NCI-H2171 (cell line): ENCODE data around the gene CTCF.

Experiments used
- DNase-seq: peaks from one replicate; lab custom pipeline; 2025; lab: John Stamatoyannopoulos, UW

The CTCF gene

GRCh38 chr16:67548265-67549126 is 13.8 kb upstream of the CTCF start:
- no peak for DNase-seq

- DNase-seq = no peak
These were observed 13.1 kb upstream of the CTCF start for GRCh38 chr16:67549240-67549639.

DNA sequence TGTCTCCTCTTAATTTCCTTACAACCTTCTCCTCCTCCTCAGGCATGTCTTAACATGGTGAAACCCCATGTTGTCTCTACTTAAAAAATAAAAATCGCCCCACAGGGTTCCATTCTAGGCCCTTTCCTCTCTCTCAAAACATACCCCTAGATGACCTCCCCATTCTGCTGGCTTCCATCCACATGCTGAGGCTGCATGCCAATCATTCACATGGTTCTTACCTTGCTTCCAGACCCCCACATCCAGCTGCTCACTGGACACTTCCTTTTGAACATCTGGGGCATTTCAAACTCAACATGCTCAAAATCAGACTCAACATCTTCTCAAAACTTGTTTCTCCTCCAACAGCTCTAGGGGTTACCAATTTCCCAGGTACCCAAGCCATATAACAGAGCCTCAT is 12.4 kb upstream of the CTCF start:
- no peak for DNase-seq

DNA sequence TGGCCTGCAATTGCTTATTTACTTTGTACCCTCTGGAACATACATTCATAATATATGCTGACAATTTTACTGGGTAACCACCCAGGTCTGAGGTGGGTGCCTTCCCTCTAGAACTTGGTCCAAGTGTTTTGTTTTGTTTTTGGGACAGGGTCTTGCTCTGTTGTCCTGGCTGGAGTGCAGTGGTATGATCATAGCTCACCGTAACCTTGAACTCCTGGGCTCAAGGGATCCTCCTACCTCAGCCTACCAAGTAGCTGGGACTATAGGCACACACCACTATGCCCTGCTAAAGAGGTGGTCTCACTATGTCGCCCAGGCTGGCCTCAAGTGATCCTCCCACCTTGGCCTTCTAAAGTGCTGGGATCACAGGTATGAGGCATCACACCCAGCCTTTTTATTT is 11.2 kb upstream of the CTCF start:
- DNase-seq = no peak

- peak; percentile 91 for DNase-seq
These were observed 10.4 kb upstream of the CTCF start for GRCh38 chr16:67551972-67552371.

DNA sequence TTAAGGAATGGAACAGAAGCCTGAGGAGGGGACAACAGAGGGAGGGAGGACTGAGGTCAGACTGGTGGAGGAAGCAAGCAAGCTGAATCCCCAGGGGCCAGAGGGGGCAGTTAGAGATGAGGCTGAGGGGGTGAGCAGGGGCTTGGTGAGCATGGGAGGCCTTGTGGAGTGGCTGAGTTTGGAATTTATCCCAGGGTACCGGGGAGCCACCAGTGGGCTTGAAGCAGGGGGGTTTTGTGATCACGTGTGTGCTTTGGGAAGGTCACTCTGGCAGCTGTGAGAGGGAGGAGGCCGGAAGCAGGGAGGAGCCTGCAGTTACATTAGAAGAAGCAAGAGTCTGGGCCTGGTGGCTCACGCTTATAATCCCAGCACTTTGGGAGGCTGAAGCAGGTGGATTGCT is 9.8 kb upstream of the CTCF start:
- no peak for DNase-seq

- no peak for DNase-seq
These were observed 6.5 kb upstream of the CTCF start for GRCh38 chr16:67555795-67556212.

DNA sequence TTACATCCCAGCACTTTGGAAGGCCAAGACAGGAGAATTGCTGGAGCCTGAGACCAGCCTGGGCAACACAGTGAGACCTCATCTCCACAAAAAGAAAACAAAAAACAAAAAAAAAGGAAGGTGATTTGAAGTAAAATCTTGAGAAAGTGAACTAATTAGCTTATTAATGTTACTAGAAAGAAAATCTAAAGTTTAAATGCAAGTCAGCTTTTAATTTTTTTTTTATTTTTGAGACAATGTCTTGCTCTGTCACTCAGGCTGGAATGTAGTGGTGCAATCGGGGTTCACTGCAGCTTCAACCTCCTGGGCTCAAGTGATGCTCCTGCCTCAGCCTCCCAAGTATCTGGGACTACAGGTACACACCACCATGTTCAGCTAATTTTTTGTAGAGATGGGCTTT is 3.5 kb upstream of the CTCF start:
- DNase-seq = no peak

DNA sequence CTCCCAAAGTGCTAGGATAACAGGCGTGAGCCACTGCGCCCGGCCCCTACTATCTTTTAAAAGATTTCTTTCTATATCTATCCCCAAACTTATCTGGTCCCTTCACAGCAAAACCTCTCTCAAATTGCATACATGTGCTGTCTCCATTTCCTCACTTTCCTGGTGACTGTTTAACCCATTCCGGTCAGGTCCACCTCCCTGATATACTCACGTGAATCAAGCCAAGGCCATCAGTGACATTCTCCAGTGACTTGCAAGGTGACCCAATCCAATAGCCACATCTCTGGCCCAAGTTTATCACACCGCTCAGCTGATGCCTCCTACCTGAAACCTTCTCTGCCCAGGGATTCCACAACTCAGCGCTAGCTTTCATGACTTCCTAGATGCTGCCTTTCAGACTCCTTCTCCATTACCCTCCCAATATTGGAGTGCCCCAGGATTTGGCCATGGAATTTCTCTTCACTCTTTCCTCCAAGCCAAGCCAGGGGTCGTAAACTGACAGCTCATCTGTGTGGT is 1.4 kb upstream of the CTCF start:
- DNase-seq = no peak

- no peak for DNase-seq
These were observed 864 bp upstream of the CTCF start for GRCh38 chr16:67561501-67561823.

DNA sequence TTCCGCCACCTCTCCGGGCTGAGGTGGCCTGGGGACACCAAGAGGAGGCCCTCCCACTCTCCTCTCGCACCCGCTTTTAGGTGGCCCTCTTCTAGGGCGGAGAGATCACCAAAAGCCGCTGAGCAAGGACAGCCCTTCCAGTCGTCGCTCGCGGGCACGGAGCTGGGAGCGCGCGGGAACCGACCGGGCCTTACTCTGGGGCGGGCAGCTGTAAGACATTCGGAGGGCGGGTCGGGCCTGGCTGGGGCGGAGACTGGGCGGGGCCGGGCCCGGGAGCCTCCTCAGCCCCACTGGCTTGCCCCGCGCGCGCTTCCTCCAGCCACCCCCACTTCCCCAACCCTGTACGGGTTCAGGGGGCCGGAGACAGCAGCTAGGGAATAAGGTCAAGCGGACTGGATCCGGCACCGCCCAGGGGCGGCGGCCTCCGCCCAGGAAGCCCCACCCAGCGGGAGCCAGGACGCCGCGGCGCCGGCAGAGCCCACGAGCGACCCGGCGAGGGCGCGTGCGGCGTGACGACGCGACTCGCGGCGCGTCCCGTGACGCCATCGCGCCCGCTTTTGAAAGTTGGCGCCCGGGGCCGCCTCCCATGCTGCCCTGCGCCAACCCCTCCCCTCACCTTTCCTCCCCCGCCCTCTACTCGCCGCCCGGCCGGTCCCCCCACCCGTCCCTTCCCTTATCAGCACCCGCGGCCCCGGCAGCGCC is 351 bp upstream of the CTCF start:
- peak; percentile 94 for DNase-seq

- DNase-seq = peak; percentile 39
These were observed 787 bp downstream of the CTCF start for GRCh38 chr16:67562918-67563707.

DNA sequence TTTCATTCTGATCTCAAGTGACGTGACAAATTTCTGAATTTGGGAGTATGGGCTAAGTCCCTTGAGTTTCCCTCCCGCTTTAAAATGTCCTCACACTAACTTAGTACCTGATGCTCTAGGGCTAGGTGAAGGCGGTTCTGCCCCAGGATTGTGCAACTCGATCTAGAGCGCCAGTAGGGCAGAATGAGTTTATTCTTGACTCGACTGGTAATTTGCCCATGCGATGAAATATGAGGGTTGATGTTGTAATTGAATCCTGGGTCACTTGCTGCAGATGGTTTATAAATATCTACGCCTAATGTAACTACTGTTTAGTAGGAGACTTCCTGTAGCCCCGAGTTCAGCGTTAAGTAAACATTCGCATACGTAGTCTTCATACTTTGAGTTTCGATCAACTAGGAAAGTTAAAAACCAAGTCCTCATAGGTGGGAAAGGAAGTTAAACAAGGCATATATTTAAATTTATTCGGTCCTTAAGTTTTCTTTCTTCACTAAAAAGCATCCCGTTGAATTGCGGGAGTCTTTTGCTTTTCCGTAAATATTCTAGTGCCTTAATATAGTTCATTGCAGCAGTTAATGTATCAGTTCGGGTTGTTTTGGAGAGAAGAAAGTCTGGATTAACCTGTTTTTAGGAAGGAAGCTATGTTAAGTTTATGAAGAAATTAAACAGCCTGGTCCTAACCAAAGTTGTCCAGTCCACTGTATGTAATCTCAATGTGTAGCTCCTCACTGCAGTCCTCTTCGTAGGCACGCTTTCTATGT is 1.6 kb downstream of the CTCF start:
- peak; percentile 31 for DNase-seq

GRCh38 chr16:67565470-67566100 is 3.3 kb downstream of the CTCF start:
- DNase-seq = peak; percentile 86

DNA sequence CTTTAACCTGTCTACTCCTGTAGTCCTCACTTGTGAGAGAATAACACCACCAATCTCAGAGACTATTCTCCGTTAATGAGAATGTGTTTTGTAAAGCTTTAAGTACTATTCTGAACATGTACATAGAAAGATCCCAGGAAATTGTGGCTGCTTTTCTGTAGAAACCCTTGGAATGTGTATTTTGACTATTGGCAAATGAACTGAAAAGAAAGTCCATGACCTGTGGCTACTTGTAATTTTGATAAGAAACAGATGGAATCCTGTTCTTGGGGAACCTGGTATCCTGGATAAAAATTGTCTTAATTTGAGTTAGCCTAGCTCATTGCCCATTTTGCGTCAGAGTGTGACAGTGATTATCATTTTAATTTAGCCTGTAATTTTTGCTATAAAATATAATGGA is 9.1 kb downstream of the CTCF start:
- no peak for DNase-seq

DNA sequence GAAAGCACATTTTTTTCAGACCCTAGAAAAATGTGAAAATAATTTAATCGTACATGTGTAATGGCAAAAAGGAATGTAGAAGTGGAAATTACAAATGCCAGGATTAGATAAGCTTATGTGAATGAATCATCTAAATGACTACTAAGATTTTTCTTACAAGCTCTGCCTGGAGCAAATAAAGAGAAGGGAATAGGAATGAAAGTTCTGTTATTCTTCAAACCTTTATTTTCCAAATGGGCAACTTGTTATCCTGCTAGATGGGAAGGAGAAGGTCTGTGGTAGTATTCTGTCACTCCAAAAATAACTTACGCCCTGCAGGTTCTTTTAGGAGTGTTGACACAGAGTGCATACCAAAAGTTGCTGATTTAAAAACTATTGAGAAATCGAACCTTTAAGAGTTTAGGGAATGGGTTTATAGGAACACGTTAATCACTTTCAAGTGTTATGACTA is 9.7 kb downstream of the CTCF start:
- no peak for DNase-seq

DNA sequence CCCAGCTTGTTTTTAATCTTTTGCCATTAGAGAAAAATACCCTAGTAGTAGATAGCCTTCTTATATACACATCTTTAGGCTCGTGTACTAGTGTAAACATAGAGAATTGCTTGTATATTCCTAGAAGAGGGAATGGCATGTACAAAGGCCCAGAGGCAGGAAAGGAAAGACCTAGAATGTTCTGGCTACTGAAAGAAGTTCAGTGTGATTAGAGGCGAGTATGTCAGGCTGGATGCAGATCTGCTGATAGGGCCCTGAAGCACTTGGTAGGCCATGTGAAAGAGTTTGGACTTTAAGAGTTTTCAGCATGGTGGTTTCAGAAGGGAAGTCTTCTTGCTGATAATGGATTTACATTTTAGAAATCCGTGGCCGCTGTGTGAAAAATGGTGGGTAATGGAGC is 17.4 kb downstream of the CTCF start:
- no peak for DNase-seq

- DNase-seq = no peak
These were observed 17.9 kb downstream of the CTCF start for GRCh38 chr16:67580202-67580601.

- DNase-seq = no peak
These were observed 31.0 kb downstream of the CTCF start for GRCh38 chr16:67593288-67593687.

GRCh38 chr16:67593701-67594100 is 31.4 kb downstream of the CTCF start:
- no peak for DNase-seq

DNA sequence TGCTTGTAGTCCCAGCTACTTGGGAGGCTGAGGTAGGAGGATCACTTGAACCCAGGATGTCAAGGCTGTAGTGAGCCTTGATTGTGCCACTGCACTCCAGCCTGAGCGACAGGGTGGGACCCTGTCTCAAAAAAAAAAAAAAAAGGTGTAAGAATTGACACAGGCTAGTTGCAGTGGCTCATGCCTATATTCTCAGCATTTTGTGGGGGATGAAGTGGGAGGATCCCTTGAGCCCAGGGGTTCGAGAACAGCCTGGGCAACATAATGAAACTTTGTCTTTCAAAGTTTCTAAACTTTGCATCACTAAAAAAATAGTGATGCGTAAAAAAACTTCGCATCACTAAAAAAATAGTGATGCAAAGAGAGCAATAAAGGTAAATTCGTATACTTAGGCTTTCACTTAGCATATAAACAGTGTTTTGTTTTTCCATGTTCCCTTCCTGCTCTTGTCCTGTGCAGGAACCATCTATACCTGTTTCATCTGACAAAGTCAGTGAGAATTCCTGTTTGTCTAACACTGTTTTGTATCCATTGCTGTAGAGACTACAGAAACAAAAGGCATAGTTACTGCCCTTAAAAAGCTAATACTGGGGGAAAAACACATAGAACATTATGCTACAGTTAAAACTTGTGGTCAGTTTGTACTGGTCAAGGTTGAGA is 32.1 kb downstream of the CTCF start:
- no peak for DNase-seq
